ENCODE results near the gene LDOC1. TPM values are rescaled to one million over a fixed set of nuclear protein-coding genes. Genes with fewer than 3 reads are reported as not detected.

LDOC1 gene
- total RNA-seq, 2 donors from 2014 or later: 14.9 to 17.5 TPM

- no peak overlapping the region for H3K4me3 Mint-ChIP-seq
- H3K27me3 Mint-ChIP-seq: no peaks in the 10 kb centered on the region
- no peaks in the 10 kb centered on the region for H3K36me3 Mint-ChIP-seq (ENCODE audit: low read depth)
- DNase-seq: no peak
- ATAC-seq: no peak
- H3K27ac Mint-ChIP-seq: no peak overlapping the region
- H3K9me3 ChIP-seq (ENCODE audit: control insufficient read depth, low read length, poor library complexity, severe bottlenecking): no peaks in the 10 kb centered on the region
- no peaks in the 10 kb centered on the region for H3K4me1 Mint-ChIP-seq
These were observed 34.0 kb downstream of the LDOC1 start for GRCh38 chrX:141142946-141143345.

- Mint-ChIP-seq H3K36me3 (ENCODE audit: low read depth) (no peaks in the 10 kb centered on the region), H3K4me1 (no peaks in the 10 kb centered on the region), H3K27ac (no peak overlapping the region), H3K4me3 (no peak overlapping the region), H3K27me3 (no peaks in the 10 kb centered on the region)
- no peaks in the 10 kb centered on the region for H3K9me3 ChIP-seq (ENCODE audit: control insufficient read depth, low read length, poor library complexity, severe bottlenecking)
- ATAC-seq: no peak
- no peak for DNase-seq
These were observed 43.7 kb downstream of the LDOC1 start for GRCh38 chrX:141133272-141133671.

- Mint-ChIP-seq H3K4me3 (no peak overlapping the region), H3K36me3 (ENCODE audit: low read depth) (no peaks in the 10 kb centered on the region), H3K27ac (no peak overlapping the region), H3K4me1 (no peaks in the 10 kb centered on the region), H3K27me3 (no peaks in the 10 kb centered on the region)
- DNase-seq (no peak), ATAC-seq (no peak)
- no peaks in the 10 kb centered on the region for H3K9me3 ChIP-seq (ENCODE audit: control insufficient read depth, low read length, poor library complexity, severe bottlenecking)
These were observed 49.8 kb downstream of the LDOC1 start for GRCh38 chrX:141127146-141127545.

Other genes with a start within 250 kb of the LDOC1 start
- not detected for gene SPANXB1, start 174.5 kb downstream of the LDOC1 start, total RNA-seq
- gene SPANXC, start 65.4 kb upstream of the LDOC1 start, total RNA-seq: not detected